NCI-H345 treated with DMSO at 0.1 percent for 48 hours (cell line): ENCODE measurements around the gene RFX2.
A peak's percentile ranks its signal among the peaks of the same experiment; 100 is the strongest.
"Not testable (repeated sequence)": the region's sequence is repeated elsewhere in the genome, so short reads cannot be mapped to it uniquely, and the experiment has no call there.

ENCODE experiments used
- DNase-seq: peaks from one replicate; lab custom pipeline; 2025; ENCODE audit not compliant: unreplicated experiment; lab: John Stamatoyannopoulos, UW

The RFX2 gene

DNA sequence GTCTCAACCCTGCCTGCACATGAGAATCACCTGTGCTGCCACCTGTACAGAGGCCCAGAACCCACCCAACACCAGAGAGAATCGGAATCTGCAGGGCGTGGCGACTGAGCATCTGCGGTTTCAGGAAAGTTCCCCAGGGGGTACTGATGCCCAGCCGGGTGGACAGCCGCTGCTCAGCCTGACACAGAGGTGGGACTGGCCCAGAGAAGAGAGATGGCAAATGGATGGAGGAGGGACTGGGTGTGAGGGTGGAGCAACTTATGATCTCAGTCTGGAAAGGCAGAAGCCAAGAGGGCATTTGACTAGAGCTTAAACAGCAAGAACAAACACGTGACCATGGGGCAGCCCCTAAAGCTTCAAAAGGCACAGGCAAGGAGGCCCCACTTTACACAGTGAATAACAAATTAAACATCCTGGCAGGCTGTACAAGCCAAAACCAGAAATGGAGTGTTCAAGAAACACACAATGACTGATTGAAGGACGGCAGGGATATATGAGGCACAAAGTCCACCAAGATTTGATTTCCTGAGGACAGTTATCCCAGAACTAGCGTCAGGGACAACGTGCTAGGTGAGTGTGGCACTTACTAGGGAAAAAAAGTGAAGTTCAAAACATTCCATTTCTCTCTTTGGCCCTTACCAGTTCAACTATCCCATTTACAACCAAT lies 135.4 kb downstream of the RFX2 start:
- no peak for DNase-seq

DNA sequence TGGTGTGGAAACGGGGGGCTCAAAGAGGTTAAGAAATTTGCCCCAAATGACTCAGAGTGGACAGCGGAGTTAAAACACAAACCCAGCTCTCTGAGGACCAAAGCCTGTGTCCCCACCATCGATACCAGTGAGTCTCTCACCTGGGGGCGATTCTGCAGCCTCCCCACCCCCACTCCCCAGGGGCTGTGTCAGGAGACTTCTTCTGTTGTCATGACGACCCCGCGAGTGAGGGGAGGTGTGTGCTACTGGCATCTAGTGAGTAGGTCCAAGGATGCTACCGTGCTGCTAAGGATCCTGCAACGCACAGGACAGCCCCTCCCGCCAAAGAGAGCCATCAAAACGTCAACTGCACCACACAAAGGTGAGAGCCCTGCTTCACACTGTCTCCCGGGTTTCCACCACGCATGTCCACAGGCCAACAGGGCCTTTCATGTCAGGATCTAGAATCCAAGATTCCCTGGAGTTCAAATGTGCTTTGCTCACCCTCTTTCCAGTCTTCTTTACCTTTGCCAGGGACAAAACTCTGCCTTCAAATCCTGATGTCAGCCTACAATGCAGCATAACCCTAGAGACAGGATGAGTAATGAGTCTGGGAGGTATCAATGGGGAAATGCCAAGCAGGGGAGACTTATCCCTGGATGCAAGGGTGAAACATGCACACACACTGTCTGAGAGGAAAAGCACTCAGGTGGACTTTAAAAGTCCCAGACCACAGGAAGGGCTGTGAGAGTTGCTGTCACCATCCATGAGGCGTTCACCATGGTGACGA lies 136.2 kb downstream of the RFX2 start:
- no peak for DNase-seq

DNA sequence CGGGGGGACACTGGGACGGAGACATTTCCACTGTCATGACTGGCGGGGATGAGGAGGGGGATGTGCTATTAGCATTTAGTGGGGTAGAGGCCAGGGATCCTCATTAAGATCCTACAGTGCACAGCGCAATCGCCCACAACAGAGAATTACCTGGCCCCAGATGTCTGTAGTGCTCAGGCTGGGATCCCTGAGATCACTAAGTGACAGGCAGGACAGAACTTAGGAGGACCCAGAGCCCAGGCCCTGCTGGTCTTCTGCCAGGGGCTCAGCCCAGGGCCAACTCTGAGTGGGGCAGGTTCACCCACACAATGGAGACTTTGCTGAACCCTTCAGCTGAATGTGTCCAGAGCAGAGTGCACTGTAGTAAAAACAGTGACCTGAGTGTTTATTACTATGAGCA lies 136.9 kb downstream of the RFX2 start:
- no peak for DNase-seq

DNA sequence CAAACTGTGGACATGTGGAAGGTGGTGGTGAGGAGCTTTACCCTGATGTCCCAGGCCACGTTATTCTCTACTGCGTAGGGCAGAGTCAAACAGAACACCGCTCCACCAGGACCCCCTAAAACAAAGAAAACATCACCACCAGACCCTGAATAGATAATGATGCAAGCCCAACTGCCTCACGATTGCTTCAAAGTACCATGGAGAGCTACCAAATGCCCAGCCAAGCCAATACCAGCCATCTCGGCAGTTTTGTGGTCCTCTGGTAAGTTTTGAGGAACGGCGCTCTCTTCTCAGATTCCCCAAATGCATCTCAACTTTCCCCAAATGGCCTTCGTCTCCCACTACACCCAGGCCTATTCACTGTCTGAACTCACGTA lies 138.0 kb downstream of the RFX2 start:
- DNase-seq = no peak

DNA sequence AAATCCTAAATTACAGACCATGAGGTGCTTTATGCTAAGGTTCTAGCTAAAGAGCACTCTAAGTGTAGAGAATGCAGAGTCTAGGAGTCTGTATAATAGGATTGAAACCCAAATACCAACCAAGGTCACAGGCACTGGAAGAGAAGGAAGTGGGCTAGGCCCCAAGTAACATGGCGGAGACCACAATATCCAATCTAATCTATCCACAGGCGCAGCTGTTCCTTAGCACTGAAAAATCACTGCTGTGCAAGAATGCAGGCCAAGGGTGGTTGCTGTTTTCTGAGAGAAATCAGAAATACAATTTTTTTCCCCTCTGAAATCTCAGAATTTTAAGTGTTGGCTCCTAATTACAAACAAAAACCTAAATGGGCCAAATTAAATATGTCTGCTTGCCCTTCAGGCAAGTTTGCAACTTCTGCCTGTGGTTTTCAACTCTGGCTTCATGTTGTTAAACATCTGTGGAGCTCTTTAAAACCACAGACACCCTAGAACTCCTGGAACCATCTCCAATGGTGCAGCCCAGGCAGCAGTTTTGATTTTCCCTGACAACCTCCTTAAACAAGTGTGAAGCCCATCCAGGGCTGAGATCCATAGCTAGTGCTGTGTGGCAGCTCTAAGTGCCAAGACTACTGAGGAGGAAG lies 138.5 kb downstream of the RFX2 start:
- DNase-seq = no peak

DNA sequence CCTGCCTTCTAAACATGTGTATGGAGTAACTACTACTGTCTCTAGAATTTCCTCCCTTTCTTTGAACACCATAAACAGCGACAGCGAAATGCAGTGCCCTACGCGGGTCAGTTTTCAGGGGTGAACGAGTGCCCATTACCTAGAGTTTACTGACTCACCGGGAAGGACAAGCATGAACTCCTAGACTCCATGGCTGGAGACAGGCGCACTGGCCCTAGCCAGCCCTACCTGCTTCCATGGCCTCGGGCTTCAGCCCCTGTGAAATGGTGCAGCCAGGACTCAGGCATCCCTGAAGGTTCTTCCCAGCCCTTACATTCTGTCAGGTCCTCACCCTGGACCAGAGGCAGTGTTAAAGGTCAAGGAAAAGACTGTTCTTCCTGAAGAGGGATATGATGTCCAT lies 140.8 kb downstream of the RFX2 start:
- no peak for DNase-seq

DNA sequence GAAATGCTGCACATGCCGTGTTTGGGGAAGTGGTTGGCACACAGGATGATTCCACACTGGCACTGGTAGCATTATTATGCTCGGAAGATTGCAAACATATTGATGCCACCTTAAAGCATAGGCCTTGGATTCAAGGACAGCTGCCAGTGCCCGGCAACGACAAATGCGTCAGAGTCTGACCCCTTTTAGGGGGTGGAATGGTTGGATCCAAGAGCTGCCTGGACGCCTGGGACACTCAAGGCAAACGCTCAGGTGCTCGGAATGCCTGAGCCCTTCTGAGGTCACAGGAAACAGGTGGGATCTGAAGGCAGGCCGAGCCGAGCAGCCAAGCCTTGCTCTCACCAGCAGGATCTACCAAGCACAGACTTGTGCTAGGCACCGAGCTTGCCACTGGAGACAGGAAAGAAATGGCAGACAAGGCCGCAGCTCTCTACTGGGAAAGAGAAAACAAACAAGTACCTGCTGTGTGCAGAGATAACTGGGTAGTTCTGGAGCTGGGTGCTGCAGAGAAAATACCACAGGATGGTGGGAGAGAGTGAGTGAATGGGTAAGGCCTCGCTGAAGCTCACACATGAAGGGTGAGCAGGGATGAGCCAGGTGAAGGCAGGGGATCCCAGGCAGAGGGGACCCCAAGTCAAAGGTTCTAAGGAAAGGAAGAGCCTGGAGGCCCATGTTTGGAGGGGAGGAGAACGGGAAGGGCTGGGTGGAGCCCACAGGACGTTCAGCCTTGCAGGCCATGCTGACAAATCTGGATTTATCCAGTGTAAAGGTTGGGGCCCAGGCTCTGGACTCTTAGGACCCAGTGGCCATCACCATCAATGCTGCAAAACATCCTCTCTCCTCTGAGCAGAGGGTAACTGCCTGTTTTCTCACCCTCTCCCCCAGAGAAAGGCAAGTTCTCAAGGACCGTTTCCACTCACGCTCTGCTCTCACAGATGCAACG lies 141.6 kb downstream of the RFX2 start:
- peak; percentile 24 for DNase-seq

DNA sequence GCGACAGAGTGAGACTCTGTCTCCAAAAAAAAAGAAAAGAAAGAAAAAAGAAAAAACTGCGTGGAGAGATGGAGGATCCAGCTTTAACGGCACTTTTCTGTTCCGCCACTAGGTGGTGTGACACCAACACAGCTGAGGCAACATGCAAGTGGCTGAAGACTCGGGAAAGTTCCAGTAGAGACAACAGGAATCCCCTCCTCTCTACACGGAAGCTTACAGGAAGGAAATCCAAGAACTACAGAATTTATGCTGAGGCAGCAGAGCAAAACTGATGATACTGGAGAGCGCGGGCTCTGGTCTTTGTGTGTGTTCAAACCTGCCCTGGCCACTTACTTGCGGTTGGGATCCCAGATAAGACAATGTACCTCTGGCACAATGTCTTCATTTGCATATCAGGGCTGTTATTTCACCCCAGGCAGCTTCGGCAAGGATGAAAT lies 142.3 kb downstream of the RFX2 start:
- peak; percentile 32 for DNase-seq

DNA sequence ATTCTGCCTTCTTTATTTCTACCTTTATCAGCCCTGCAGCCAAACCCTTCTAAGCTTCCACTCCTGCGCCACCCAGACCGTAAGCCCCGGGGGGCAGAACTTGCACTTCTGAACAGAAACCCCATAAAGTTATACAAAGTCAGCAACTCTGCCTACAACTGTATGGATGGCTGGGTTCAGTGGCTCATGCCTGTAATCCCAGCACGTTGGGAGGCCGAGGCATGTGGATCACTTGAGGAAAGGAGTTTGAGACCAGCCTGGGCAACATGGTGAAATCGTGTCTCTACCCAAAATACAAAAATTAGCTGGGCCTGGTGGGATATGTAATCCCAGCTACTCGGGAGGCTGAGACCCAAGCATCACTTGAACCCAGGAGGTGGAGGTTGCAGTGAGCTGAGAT lies 142.7 kb downstream of the RFX2 start:
- no peak for DNase-seq

DNA sequence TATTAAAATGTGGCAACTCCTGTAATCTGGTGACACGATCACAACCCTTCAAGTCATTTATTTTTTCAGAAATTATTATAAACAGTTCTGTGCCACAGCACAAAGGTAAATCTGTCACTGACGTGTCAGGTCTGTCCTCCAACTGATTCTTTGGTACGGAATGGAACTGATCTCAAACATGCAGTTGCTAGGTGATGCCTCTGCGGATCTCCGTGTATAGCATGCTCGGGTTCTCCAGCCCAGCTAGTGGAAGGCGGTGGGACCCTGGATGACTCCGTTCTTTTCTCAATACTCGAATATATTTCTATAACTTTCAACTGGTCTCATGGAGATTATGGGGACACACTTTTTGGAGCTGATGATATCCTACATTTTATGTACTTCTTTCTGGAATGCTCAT lies 143.4 kb downstream of the RFX2 start:
- no peak for DNase-seq

DNA sequence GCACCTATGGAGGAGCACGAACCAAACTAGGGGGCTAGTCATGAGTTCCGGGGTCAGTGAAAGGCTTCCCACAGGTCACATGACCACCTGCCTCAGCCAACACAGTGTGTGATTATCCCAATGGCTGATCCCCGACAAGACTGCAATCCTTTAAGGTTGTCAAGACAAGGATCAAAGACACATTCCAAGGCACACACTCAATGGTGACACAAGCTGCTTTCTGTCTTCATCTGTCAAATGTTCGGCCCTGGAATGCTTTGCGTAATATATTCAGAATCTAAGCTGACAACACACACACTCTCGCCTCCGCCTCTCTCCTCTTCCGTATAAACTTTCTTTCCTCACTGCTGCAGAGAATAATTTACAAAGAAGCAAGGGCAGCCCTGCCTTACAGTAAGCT lies 144.1 kb downstream of the RFX2 start:
- DNase-seq = no peak

DNA sequence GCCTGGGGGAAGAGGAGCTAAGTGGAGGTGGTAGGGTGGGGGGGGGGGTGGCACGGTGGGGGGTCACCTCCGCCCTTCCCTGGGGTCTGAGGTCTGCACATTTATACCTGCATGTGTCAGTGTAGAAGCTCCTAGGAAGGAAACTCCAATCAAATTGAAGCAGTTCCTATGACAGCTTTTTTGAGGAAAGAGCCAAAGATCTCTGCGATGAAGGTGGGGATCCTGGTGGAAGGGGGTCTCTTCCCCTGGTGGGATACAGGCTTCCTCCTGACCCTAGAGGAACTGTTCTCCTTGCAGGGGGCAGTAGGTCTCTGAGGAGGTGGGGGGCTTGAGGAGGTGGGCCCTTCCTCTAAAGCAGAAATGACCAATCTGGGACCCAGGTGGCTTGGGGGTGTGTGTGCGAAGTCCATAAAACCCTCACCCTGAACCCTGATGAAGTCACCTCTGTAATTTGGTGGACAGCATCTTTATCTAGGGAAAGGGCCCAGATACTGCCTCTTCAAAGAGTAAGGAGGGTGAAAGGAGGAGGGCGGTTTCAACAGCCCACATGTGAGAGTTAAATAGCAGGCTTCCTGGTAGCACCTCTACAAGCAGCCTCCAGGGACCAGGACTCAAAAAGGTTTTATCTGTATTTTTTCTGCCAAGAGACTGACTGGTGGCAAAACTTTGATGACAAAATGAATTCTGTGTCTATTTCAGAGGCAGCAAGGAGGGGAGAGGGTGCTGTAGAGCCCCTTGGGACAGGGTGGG lies 145.3 kb downstream of the RFX2 start:
- DNase-seq = no peak

DNA sequence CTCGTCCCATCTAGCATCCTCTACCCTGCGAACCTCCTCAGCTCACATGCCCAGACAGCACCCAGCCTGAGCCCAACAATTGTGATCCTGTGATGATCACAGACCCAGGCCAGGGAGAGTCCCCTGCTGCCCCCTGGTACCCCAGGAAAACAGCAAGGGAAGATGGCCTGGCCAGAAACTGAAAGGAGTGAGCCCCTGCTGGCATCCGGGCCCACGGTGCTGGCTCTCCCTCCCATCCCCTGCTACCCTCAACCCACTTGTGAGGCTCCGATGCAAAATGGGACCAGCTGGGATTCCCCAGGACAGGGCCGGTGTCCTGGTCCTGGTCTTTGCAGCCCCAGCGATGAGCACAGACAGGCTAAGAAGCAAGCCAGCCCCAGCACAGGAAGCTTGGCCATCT lies 146.4 kb downstream of the RFX2 start:
- DNase-seq = no peak

DNA sequence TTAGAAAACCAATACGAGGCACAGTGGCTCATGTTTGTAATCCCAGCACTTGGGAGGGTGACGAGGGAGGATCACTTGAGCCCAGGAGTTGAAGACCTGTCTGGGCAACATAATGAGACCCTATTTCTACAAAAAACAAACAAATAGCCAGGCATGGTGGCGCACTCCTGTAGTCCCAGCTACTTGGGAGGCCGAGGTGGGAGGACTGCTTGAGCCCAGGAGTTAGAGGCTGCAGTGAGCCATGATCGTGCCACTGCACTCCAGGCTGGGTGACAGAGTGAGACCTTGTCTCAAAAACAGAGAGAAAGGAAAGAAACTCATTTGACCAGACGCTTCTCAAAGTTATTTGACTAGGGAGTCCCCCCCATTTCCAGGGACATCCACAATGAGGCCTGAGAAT lies 147.0 kb downstream of the RFX2 start:
- not testable (repeated sequence) for DNase-seq

DNA sequence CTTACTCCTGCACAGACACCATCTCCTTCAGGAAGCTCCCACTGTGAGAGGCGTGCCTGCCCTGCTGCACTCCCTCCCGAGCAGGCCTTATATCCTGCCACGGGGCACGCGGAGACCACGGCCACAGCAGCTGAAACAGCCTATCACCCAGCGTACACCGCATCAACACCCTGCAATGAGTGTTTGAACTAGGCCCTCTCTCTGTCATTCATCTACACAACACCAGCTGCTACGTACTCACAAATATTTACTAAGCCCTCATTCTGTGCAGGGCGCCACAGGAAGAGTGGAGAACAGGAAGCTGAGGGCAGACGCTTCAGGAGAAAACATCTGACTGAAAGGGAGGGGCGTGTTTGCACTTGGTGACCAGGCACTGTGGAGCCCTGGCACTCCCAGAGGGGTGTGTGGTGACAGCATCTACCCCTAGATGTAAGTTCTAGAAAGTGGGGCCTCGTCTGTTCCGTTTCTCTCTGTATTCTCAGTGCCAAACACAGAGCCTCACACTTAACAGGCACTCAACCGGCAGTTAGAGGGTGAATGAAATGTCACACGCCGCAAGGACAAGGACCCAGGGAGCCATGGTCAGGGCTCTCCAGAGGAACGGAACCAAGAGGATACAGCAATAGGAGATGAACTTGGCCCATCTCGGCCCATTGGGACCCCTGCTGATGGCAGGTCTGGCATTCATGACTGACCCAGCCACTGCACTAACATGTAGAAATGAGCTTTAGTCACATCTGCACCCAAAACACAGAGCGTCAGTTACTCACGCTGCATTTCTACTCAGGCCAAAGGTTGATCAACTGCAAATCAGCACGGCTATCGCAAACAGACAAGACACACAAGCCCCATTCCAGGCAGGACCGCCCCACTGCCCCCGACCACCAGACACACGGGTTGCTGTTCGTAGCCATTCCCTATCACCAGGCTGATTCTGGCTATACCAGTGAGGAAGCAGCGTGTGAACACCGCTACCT lies 148.0 kb downstream of the RFX2 start:
- DNase-seq = peak; percentile 97

DNA sequence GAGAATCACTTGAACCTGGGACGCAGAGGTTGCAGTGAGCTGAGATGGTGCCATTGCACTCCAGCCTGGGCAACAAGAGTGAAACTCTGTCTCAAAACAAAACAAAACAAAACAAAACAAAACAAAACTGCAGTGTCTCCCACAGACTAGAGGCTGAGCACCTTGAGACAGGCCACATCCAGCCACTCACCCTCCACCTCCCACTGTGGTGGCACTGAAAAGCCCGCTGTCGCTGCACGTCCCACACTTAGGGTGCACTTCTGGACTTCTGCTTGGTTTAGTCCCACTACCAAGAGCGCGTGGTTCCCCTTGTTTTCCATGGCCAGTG lies 148.7 kb downstream of the RFX2 start:
- not testable (repeated sequence) for DNase-seq

DNA sequence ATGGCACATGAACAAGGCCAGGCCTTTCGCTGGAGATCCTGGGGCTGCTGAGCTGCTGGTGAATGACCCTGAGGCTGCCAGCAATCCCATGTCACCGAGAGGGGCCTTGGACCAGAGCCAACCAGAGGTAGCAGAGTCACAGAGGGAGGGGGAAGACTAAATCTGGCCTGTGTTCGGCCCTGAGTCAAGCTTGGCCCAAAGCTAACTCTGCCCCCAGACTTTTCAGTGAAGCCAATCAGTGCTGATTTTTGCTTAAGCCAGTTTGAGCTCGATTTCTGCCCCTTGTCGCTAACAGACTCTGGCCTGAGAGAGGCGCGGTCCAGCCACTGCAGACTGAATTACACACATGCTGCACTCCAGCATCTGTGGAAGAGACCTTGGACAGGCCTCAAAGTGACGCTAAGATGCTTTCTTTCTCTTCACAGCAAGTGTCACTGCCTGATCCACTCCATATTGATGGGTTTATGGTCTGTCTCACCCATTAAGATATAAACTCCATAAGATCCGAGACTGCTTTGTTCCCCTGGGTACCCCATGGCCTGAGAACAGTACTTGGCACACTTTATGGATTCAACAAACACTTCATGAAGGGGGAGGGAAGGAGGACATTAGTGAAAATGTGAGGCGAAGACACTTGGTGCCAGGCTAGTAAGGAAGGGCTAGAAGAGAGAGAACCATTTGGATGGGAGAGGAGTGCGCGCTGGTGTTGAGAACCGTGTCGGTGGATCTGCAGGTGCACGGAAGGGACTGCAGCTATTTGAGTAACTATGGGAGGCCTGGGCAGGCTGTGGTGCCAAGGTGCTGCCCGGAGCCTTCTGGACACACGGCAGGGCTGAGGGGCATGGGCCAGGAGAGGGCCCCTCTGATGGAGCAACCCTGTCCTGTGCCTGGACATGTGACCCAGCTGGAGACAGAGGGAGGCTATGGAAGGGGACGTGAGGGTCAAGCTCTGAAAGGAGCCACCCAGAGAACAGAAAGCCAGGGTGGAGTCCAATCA lies 150.0 kb downstream of the RFX2 start:
- peak; percentile 31 for DNase-seq
